Chondrocyte (in vitro differentiated cells): ENCODE measurements around the gene RNF13. TPM values are rescaled to one million over a fixed set of nuclear protein-coding genes. Genes with fewer than 3 reads are reported as not detected.
A peak's percentile ranks its signal among the peaks of the same experiment; 100 is the strongest.

Source experiments
- DNase-seq: peaks from one replicate; pipeline ENCODE4 v3.0.0; 2021; ENCODE audit warnings: mixed read lengths, low spot score
- H3K27ac Mint-ChIP-seq: one replicate; pipeline ENCODE4 v1.8.0; 2021; ENCODE audit warnings: mild to moderate bottlenecking, moderate library complexity, mixed read lengths; ENCODE audit not compliant: unreplicated experiment
- H3K27me3 Mint-ChIP-seq: 2 replicates; pipeline ENCODE4 v1.8.0; 2021; ENCODE audit warnings: low read depth, mixed read lengths
- H3K36me3 Mint-ChIP-seq: 2 replicates; pipeline ENCODE4 v1.8.0; 2021; ENCODE audit warnings: low read depth, mixed read lengths
- H3K4me1 Mint-ChIP-seq: 2 replicates; pipeline ENCODE4 v1.8.0; 2021; ENCODE audit warnings: low read depth, mild to moderate bottlenecking, mixed read lengths
- H3K4me3 Mint-ChIP-seq: one replicate; pipeline ENCODE4 v1.8.0; 2021; ENCODE audit warnings: mild to moderate bottlenecking, moderate library complexity, mixed read lengths; ENCODE audit not compliant: unreplicated experiment
- H3K9me3 Mint-ChIP-seq: 2 replicates; pipeline ENCODE4 v1.8.0; 2021; ENCODE audit warnings: low read depth, mixed read lengths
- CTCF ChIP-seq: fragments of 200-600 bp; sonication (generic); IDR thresholded peaks from 2 replicates; pipeline ENCODE4 v1.5.0; 2021; ENCODE audit warnings: antibody characterized with exemption, mild to moderate bottlenecking, moderate library complexity
- total RNA-seq: library from RNA; stranded (reverse); gene quantifications from 3 replicates; pipeline ENCODE4 v1.2.1, GENCODE V29; 2021

The RNF13 gene
- total RNA-seq, 1 donor from 2014 or later, result 43.1 TPM

GRCh38 chr3:149801195-149801594, 11.8 kb upstream of the RNF13 start:
- no peak overlapping the region for H3K4me3 Mint-ChIP-seq
- no peak for DNase-seq
- no peak for TF ChIP-seq CTCF
- no peaks in the 10 kb centered on the region for H3K36me3 Mint-ChIP-seq
- H3K9me3 Mint-ChIP-seq, result no peaks in the 10 kb centered on the region
- no peaks in the 10 kb centered on the region for H3K4me1 Mint-ChIP-seq
- H3K27ac Mint-ChIP-seq, result no peak overlapping the region
- H3K27me3 Mint-ChIP-seq, result no peaks in the 10 kb centered on the region

DNA sequence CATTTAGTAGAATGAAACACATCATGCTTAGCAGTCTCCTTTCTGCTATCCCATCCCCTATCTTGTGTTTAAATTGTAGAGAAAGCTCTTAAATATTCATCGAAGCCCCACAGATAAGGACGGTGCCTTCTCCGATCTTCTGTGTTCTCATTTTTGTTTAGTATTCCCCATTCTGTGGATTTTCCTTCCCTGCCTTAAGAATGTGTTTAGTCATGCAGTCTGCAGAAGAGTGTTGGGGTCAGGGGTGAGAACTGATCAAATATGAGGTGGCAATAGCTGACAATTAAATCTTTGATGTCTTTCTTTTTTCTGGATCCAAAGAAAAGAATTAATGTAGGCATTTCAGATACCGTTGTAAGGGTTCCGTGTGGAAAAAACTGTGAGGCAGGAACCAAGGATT, 11.4 kb upstream of the RNF13 start:
- DNase-seq, result no peak
- Mint-ChIP-seq H3K4me1 (no peaks in the 10 kb centered on the region), H3K27ac (no peak overlapping the region), H3K27me3 (no peaks in the 10 kb centered on the region), H3K36me3 (no peaks in the 10 kb centered on the region), H3K4me3 (no peak overlapping the region), H3K9me3 (no peaks in the 10 kb centered on the region)
- no peak for TF ChIP-seq CTCF

- Mint-ChIP-seq H3K27ac (no peak overlapping the region), H3K36me3 (no peaks in the 10 kb centered on the region), H3K27me3 (no peaks in the 10 kb centered on the region), H3K4me3 (no peak overlapping the region), H3K4me1 (peaks cover 3% of the 10 kb centered on the region), H3K9me3 (no peaks in the 10 kb centered on the region)
- DNase-seq, result no peak
- TF ChIP-seq CTCF, result no peak
Measured at GRCh38 chr3:149806171-149806778, 6.7 kb upstream of the RNF13 start.

DNA sequence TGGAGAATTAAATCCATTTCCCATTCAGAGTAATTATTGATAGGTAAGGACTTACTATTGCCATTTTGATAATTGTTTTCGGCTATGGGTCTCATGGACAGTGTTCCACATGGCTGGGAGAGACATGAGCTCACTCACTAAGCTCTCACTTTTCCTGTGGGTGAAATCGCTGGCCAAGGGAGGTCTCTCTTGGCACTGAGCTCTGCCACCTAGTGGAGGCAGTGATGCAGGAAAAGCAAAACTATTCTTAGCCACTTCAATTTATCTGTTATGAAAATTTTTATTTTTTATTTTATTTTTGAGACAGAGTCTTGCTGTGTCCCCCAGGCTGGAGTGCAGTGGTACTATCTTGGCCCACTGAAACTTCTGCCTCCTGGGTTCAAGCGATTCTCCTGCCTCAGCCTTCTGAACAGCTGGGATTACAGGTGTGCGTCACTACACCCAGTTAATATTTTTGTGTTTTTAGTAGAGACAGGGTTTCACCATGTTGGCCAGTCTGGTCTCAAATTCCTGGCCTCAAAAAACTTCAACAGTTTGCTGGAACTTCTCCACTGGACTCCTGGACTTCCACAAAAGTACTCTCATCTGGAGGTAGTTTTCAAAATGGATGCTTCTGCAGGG, 4.7 kb upstream of the RNF13 start:
- H3K27ac Mint-ChIP-seq, result no peak overlapping the region

GRCh38 chr3:149809699-149810098, 3.3 kb upstream of the RNF13 start:
- H3K4me1 Mint-ChIP-seq, result peaks cover 22% of the 10 kb centered on the region
- H3K9me3 Mint-ChIP-seq, result no peaks in the 10 kb centered on the region
- H3K27me3 Mint-ChIP-seq, result no peaks in the 10 kb centered on the region
- TF ChIP-seq CTCF, result no peak
- no peak overlapping the region for H3K27ac Mint-ChIP-seq
- H3K4me3 Mint-ChIP-seq, result no peak overlapping the region
- DNase-seq, result no peak
- no peaks in the 10 kb centered on the region for H3K36me3 Mint-ChIP-seq

More for the DNA sequence above, 4.7 kb upstream of the RNF13 start:
- no peak for DNase-seq
- Mint-ChIP-seq H3K27me3 (no peaks in the 10 kb centered on the region), H3K4me1 (peaks cover 9% of the 10 kb centered on the region), H3K36me3 (no peaks in the 10 kb centered on the region), H3K4me3 (no peak overlapping the region), H3K9me3 (no peaks in the 10 kb centered on the region)
- TF ChIP-seq CTCF, result peak; percentile 96
